Fibroblast of lung (primary cell): ENCODE data around the gene DIO3.

Experiments used
- EZH2 ChIP-seq: IDR thresholded peaks from 2 replicates; pipeline ENCODE4 v1.5.1; 2012; ENCODE audit warnings: low read length, control low read depth, mild to moderate bottlenecking; ENCODE audit errors: missing control alignments
- TF ChIP-seq, protein P1 (sequence below), 2 donors: IDR thresholded peaks in 1 of 2; conservative IDR thresholded peaks in 1 of 2; 1 replicate in 1 of 2; 2 replicates in 1 of 2; pipeline ENCODE4 v1.5.1; 2011 to 2012; ENCODE audit warnings: low read length in 2 of 2, control low read depth in 1 of 2, inconsistent platforms in 1 of 2, low read depth in 1 of 2, mild to moderate bottlenecking in 1 of 2

DNA sequence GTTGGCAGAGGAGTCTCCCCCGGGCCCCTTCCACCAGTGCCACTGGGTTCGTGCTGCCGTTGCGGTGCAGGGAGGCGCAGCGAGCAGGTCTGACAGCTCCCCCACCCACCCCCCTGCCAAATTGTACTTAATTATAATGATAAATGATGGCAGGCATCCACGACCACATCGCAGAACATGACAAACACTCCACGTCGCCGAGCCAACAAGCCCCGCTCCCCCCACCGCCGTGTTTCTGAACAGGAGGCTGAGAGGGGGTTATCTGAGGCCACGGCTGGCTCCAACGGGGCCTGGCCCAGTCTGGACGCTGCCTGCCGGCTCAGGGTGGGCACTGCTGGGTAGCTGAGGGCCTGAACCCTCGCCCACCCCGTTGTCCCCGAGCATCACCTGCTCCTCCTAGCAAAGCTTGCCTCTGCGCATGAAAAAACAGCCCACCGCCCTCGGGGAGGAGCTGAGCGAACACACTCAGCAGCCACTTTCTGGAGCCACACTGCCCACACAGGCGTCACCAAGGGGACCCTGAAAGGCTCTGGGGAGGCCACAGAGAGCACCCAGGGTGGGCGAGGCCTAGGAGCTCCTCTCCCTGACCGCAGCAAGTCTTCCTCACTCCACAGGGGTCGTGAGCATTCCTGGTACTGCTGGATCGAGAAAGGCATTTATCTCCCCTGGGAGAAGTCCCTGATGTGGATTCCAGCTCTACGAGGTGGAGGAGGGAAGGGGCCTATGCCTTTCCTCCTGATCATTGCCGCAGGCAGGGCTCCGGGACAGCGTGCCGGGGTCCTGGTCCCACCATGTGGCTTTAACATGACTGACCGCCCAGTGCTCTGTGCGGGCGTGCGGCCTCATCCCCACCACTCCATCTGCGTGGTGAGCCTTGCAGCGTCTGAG is 35.4 kb upstream of the DIO3 start:
- TF ChIP-seq, protein P1, sequence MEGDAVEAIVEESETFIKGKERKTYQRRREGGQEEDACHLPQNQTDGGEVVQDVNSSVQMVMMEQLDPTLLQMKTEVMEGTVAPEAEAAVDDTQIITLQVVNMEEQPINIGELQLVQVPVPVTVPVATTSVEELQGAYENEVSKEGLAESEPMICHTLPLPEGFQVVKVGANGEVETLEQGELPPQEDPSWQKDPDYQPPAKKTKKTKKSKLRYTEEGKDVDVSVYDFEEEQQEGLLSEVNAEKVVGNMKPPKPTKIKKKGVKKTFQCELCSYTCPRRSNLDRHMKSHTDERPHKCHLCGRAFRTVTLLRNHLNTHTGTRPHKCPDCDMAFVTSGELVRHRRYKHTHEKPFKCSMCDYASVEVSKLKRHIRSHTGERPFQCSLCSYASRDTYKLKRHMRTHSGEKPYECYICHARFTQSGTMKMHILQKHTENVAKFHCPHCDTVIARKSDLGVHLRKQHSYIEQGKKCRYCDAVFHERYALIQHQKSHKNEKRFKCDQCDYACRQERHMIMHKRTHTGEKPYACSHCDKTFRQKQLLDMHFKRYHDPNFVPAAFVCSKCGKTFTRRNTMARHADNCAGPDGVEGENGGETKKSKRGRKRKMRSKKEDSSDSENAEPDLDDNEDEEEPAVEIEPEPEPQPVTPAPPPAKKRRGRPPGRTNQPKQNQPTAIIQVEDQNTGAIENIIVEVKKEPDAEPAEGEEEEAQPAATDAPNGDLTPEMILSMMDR (conservative IDR thresholded peaks at IDR 0.05 in 1 of 2, IDR thresholded peaks at IDR 0.05 in 1 of 2; ENCODE audit: low read depth in 1 of 2, low read length in 2 of 2): no peak
- no peak for TF ChIP-seq EZH2
